GM12878 (cell line): ENCODE data around the gene TEX13B.

ENCODE experiments used
- BACH1 ChIP-seq: fragments of 450-650 bp; IDR thresholded peaks from 2 replicates; pipeline ENCODE4 v1.6.1; 2017; ENCODE audit warnings: mild to moderate bottlenecking, borderline replicate concordance
- NR2C2 ChIP-seq: IDR thresholded peaks from 2 replicates; pipeline ENCODE4 v1.6.1; 2011; ENCODE audit warnings: borderline replicate concordance, low read depth; ENCODE audit not compliant: control insufficient read depth, insufficient read length
- TF ChIP-seq, protein P1 (sequence below): fragments of 450-650 bp; conservative IDR thresholded peaks from 2 replicates; pipeline ENCODE4 v1.6.1; 2017; ENCODE audit warnings: mild to moderate bottlenecking, moderate library complexity

DNA sequence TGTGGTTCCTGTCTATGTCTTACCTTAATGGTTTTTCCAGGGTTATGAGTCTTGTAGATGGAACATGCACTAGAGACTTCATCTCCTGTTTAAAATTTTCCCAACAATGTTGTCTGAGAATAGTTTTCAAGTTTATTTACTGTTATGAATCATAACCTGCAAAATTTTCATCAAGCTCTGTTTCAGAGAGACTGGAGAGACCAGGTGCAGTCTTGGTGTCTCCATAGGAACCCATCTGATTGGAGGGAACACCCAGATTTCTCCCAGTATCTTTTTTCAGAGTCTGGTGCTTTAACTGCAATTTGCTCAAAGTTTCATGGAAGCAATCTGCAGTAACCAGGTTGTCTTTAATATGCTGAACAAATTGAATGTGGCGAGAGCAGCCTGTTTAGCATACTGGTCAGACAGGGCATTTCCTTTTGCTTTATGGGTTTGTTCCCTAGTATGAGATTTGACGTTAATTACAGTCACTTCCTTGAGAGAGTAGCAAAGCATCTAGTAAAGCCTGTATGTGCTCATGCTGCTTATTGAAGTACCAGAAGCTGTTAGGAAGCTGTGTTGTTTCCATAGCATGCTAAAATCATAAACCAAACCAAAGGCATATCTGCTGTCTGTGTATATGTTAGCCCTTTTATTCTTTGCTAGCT, 43.9 kb upstream of the TEX13B start:
- TF ChIP-seq NR2C2 (no peak), BACH1 (no peak)
- TF ChIP-seq, protein P1, sequence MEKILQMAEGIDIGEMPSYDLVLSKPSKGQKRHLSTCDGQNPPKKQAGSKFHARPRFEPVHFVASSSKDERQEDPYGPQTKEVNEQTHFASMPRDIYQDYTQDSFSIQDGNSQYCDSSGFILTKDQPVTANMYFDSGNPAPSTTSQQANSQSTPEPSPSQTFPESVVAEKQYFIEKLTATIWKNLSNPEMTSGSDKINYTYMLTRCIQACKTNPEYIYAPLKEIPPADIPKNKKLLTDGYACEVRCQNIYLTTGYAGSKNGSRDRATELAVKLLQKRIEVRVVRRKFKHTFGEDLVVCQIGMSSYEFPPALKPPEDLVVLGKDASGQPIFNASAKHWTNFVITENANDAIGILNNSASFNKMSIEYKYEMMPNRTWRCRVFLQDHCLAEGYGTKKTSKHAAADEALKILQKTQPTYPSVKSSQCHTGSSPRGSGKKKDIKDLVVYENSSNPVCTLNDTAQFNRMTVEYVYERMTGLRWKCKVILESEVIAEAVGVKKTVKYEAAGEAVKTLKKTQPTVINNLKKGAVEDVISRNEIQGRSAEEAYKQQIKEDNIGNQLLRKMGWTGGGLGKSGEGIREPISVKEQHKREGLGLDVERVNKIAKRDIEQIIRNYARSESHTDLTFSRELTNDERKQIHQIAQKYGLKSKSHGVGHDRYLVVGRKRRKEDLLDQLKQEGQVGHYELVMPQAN, result no peak
